SK-N-SH (cell line): ENCODE data around the gene TRDMT1. TPM values are rescaled to one million over a fixed set of nuclear protein-coding genes. Genes with fewer than 3 reads are reported as not detected.

Source experiments
- CTCF ChIA-PET: fragments of 300-600, 350-600 bp; formaldehyde crosslinking; extraction: SDS; loops from one replicate; lab custom pipeline; 2021; lab: Yijun Ruan, JAX
- POLR2A ChIA-PET: fragments of 350-600 bp; sonication (Branson Sonifier 250); formaldehyde crosslinking; extraction: SDS; loops from one replicate; lab custom pipeline; 2020; ENCODE audit warnings: antibody characterized with exemption, inconsistent platforms; lab: Yijun Ruan, JAX
- DNase-seq: peaks from one replicate; pipeline ENCODE4 v3.0.0; 2012
- H2AFZ ChIP-seq: fragments of 200-600 bp; sonication (generic); 2 replicates; pipeline ENCODE4 v1.8.1; 2016; ENCODE audit warnings: antibody characterized with exemption, mild to moderate bottlenecking, low read depth
- H3F3A ChIP-seq: fragments of 200-600 bp; sonication (generic); replicated peaks from 2 replicates; pipeline ENCODE3; 2016; ENCODE audit warnings: antibody characterized with exemption, mild to moderate bottlenecking; ENCODE audit not compliant: insufficient read depth
- H3K27ac ChIP-seq, 2 experiments: fragments of 200-500 bp in 1 of 2; fragments of 200-600 bp in 1 of 2; sonication (Bioruptor generic) in 1 of 2; sonication (generic), shearing (Covaris generic) in 1 of 2; 2 replicates each; pipeline versions ENCODE4 v1.5.1 to v1.6.1; 2014 to 2016; ENCODE audit warnings: low read depth in 2 of 2, inconsistent platforms in 1 of 2, low read length in 1 of 2, mild to moderate bottlenecking in 1 of 2, mixed read lengths in 1 of 2
- H3K27me3 ChIP-seq: fragments of 200-600 bp; sonication (generic), shearing (Covaris generic); 2 replicates; pipeline ENCODE4 v1.6.1; 2016; ENCODE audit warnings: mixed run types; ENCODE audit not compliant: insufficient read depth
- H3K36me3 ChIP-seq, 2 experiments: fragments of 200-500 bp in 1 of 2; fragments of 200-600 bp in 1 of 2; sonication (Bioruptor generic) in 1 of 2; sonication (generic) in 1 of 2; replicated peaks in 1 of 2; 2 replicates each; pipeline versions ENCODE3 to v1.5.1; 2014 to 2016; ENCODE audit warnings: low read length in 1 of 2, mild to moderate bottlenecking in 1 of 2; ENCODE audit not compliant: insufficient read depth in 2 of 2, control insufficient read depth in 1 of 2
- H3K4me1 ChIP-seq, 2 experiments: fragments of 200-500 bp in 1 of 2; fragments of 200-600 bp in 1 of 2; sonication (Bioruptor generic) in 1 of 2; sonication (generic), shearing (Covaris generic) in 1 of 2; 2 replicates each; pipeline versions ENCODE4 v1.5.1 to v1.6.1; 2014 to 2016; ENCODE audit warnings: low read depth in 1 of 2, low read length in 1 of 2, mixed run types in 1 of 2; ENCODE audit not compliant: insufficient read depth in 2 of 2, control insufficient read depth in 1 of 2
- H3K4me2 ChIP-seq: fragments of 200-600 bp; sonication (generic), shearing (Covaris generic); 2 replicates; pipeline ENCODE4 v1.6.1; 2017; ENCODE audit warnings: mixed run types
- H3K4me3 ChIP-seq, 2 experiments: fragments of 200-500 bp in 1 of 2; fragments of 200-600 bp in 1 of 2; sonication (Bioruptor generic) in 1 of 2; sonication (generic), shearing (Covaris generic) in 1 of 2; 2 replicates each; pipeline versions ENCODE4 v1.5.1 to v1.8.1; 2014 to 2016; ENCODE audit warnings: low read depth in 2 of 2, inconsistent platforms in 1 of 2, low read length in 1 of 2, mild to moderate bottlenecking in 1 of 2, mixed read lengths in 1 of 2, moderate library complexity in 1 of 2
- H3K79me2 ChIP-seq: fragments of 200-600 bp; sonication (generic); 2 replicates; pipeline ENCODE4 v1.8.1; 2017; ENCODE audit warnings: mild to moderate bottlenecking; ENCODE audit not compliant: insufficient read depth
- H3K9ac ChIP-seq: fragments of 200-600 bp; sonication (generic); 2 replicates; pipeline ENCODE4 v1.6.1; 2017; ENCODE audit warnings: mixed run types
- H3K9me2 ChIP-seq: fragments of 200-600 bp; sonication (generic); 2 replicates; pipeline ENCODE4 v1.6.1; 2017; ENCODE audit warnings: mixed run types
- H3K9me3 ChIP-seq: fragments of 200-600 bp; sonication (generic); 2 replicates; pipeline ENCODE4 v1.6.1; 2017; ENCODE audit warnings: mixed run types, mild to moderate bottlenecking, moderate library complexity
- H4K20me1 ChIP-seq: fragments of 200-600 bp; sonication (generic); 2 replicates; pipeline ENCODE4 v1.6.1; 2017; ENCODE audit warnings: mild to moderate bottlenecking, mixed run types; ENCODE audit not compliant: insufficient read depth
- CTCF ChIP-seq: fragments of 200-600 bp; sonication (generic); IDR thresholded peaks from 2 replicates; pipeline ENCODE4 v1.6.1; 2017; ENCODE audit warnings: antibody characterized with exemption, mild to moderate bottlenecking, moderate library complexity
- ELF1 ChIP-seq: IDR thresholded peaks from 2 replicates; pipeline ENCODE4 v1.4.0; 2012
- EP300 ChIP-seq, 2 experiments: IDR thresholded peaks; 2 replicates each; pipeline versions ENCODE4 v1.4.0 to v1.6.1; 2012; ENCODE audit warnings: borderline replicate concordance in 1 of 2, low read depth in 1 of 2, low read length in 1 of 2
- EZH2phosphoT487 ChIP-seq: fragments of 200-600 bp; sonication (generic); IDR thresholded peaks from 2 replicates; pipeline ENCODE4 v1.6.1; 2017; ENCODE audit warnings: low read depth, mixed run types, mild to moderate bottlenecking, antibody characterized with exemption, moderate library complexity, borderline replicate concordance
- FOSL2 ChIP-seq: IDR thresholded peaks from 2 replicates; pipeline ENCODE4 v1.4.0; 2012; ENCODE audit warnings: low read depth, mild to moderate bottlenecking, moderate library complexity, borderline replicate concordance
- FOXJ3 ChIP-seq: sonication (generic); formaldehyde crosslinking; IDR thresholded peaks from 2 replicates; pipeline ENCODE4 v1.5.1; 2020; ENCODE audit warnings: mild to moderate bottlenecking, missing genetic modification reagents
- FOXM1 ChIP-seq: IDR thresholded peaks from 2 replicates; pipeline ENCODE4 v1.4.0; 2012; ENCODE audit warnings: low read depth, mild to moderate bottlenecking
- GABPA ChIP-seq: IDR thresholded peaks from 2 replicates; pipeline ENCODE4 v1.4.0; 2012; ENCODE audit warnings: low read depth, mild to moderate bottlenecking
- MAX ChIP-seq: IDR thresholded peaks from 2 replicates; pipeline ENCODE4 v1.4.0; 2012; ENCODE audit warnings: low read depth
- NFIC ChIP-seq: IDR thresholded peaks from 2 replicates; pipeline ENCODE4 v1.4.0; 2012; ENCODE audit warnings: borderline replicate concordance
- POLR2AphosphoS5 ChIP-seq: IDR thresholded peaks from 2 replicates; pipeline ENCODE4 v1.6.1; 2012; ENCODE audit warnings: low read depth, low read length
- RAD21 ChIP-seq: IDR thresholded peaks from 2 replicates; pipeline ENCODE4 v1.6.1; 2012; ENCODE audit warnings: mild to moderate bottlenecking, low read length
- RCOR1 ChIP-seq: fragments of 150-350 bp; IDR thresholded peaks from 2 replicates; pipeline ENCODE4 v1.6.1; 2017; ENCODE audit warnings: antibody characterized with exemption, low read length
- REST ChIP-seq: IDR thresholded peaks from 2 replicates; pipeline ENCODE4 v1.6.1; 2012; ENCODE audit warnings: mild to moderate bottlenecking, low read depth, low read length, moderate library complexity
- RFX5 ChIP-seq: IDR thresholded peaks from 2 replicates; pipeline ENCODE4 v1.6.1; 2012; ENCODE audit warnings: mild to moderate bottlenecking, improper control_type of control experiment, low read length
- RXRA ChIP-seq: IDR thresholded peaks from 2 replicates; pipeline ENCODE4 v1.4.0; 2012; ENCODE audit warnings: low read depth, mild to moderate bottlenecking, borderline replicate concordance
- SIN3A ChIP-seq: IDR thresholded peaks from 2 replicates; pipeline ENCODE4 v1.6.1; 2012; ENCODE audit warnings: low read depth, mild to moderate bottlenecking, low read length, moderate library complexity, borderline replicate concordance
- TAF1 ChIP-seq: IDR thresholded peaks from 2 replicates; pipeline ENCODE4 v1.6.1; 2012; ENCODE audit warnings: low read depth, mild to moderate bottlenecking, low read length, moderate library complexity, borderline replicate concordance
- TCF12 ChIP-seq: IDR thresholded peaks from 2 replicates; pipeline ENCODE4 v1.4.0; 2012
- TEAD4 ChIP-seq: IDR thresholded peaks from 2 replicates; pipeline ENCODE4 v1.4.0; 2012; ENCODE audit warnings: mild to moderate bottlenecking, borderline replicate concordance; ENCODE audit not compliant: insufficient read depth
- USF1 ChIP-seq: IDR thresholded peaks from 2 replicates; pipeline ENCODE4 v1.4.0; 2012; ENCODE audit warnings: low read depth, borderline replicate concordance
- YY1 ChIP-seq: IDR thresholded peaks from 2 replicates; pipeline ENCODE4 v1.4.0; 2012; ENCODE audit warnings: low read depth, mild to moderate bottlenecking
- ZBTB33 ChIP-seq: IDR thresholded peaks from 2 replicates; pipeline ENCODE4 v1.4.0; 2012; ENCODE audit warnings: low read depth, borderline replicate concordance
- WGBS: methylation state at CpG from one replicate; pipeline ENCODE4 v1.1.6; 2017; ENCODE audit warnings: low lambda C conversion rate; 5-methylcytosine and 5-hydroxymethylcytosine counted together
- polyA plus RNA-seq, 3 experiments: library from polyadenylated mRNA; depleted of rRNA; stranded (reverse); fragments of >200 nt; gene quantifications; 2 replicates each; pipeline ENCODE4 v1.2.3, GENCODE V29; 2012

The TRDMT1 gene
- polyA plus RNA-seq, 1 of the 3 experiments (the other 2 are of a cell fraction) = 3.1 TPM

- under 1% methylated on average over 66 of the region's 77 CpGs for WGBS
- CTCF ChIA-PET = interaction anchor here (1.0 to 3.7 kb wide), 7 partner anchors 15 to 382 kb away, joined by 3 to 30 read pairs (median 4); partner anchors contain the start of gene TRDMT1
- no peak within 1 kb of the TSS for H2AFZ ChIP-seq
- TF ChIP-seq NFIC (peak; percentile 62), ZBTB33 (peak; percentile 48; the same call in 1 of the 2 replicates), USF1 (no peak; the same call in 1 of the 2 replicates), TAF1 (peak; percentile 53; the same call in 1 of the 2 replicates), REST (peak; percentile 61; the same call in 1 of the 2 replicates), SIN3A (peak; percentile 61; the same call in 1 of the 2 replicates), YY1 (0 out of 2 replicates have a peak, but pooled peaks have one; percentile 11), GABPA (0 out of 2 replicates have a peak, but pooled peaks have one; percentile 6), MAX (peak; percentile 59), RXRA (peak; percentile 68), FOXJ3 (CRISPR knock-in tag) (no peak), ELF1 (0 out of 2 replicates have a peak, but pooled peaks have one; percentile 5), TEAD4 (peak; percentile 49; the same call in 1 of the 2 replicates), POLR2AphosphoS5 (peak; percentile 90), RFX5 (no peak), FOSL2 (peak; percentile 99), RCOR1 (no peak), FOXM1 (peak; percentile 94), CTCF (no peak; the same call in 1 of the 2 replicates), TCF12 (peak; percentile 74), EZH2phosphoT487 (no peak), EP300 (IDR thresholded peaks at IDR 0.05; ENCODE audit: borderline replicate concordance in 1 of 2, low read depth in 1 of 2, low read length in 1 of 2) (peak in 1 of 2 experiments; percentile 85; a peak in 1 of 4 replicates), RAD21 (0 out of 2 replicates have a peak, but pooled peaks have one; percentile 2)
Measured at GRCh38 chr10:17228091-17229015, 26.9 kb upstream of the TRDMT1 start, which contains the start of gene VIM. Gene VIM, plus strand, starts transcription at chr10:17228241. Its CDS starts 1,182 bp downstream, at chr10:17229423.

More at GRCh38 chr10:17228091-17229015, 26.9 kb upstream of the TRDMT1 start, which contains the start of gene VIM:
- Histone ChIP-seq H4K20me1 (peaks cover 42% of the 10 kb centered on the region), H3F3A (peaks cover 54% of the 10 kb centered on the region), H3K9me2 (no peaks in the 10 kb centered on the region), H3K4me1 (peaks cover 0 to 8% of the 10 kb centered on the region in 2 experiments; a peak in 2 of 4 replicates), H3K9me3 (no peaks in the 10 kb centered on the region), H3K9ac (peak within 1 kb of the TSS; percentile 100), H3K27ac (peak within 1 kb of the TSS; percentile 94 to 100), H3K36me3 (peaks cover 22 to 40% of the 10 kb centered on the region in 2 experiments), H3K27me3 (no peaks in the 10 kb centered on the region), H3K79me2 (peaks cover 70% of the 10 kb centered on the region), H3K4me2 (peak within 1 kb of the TSS; percentile 88), H3K4me3 (peak within 1 kb of the TSS; percentile 85 to 98)
- peak; percentile 66 for DNase-seq
- POLR2A ChIA-PET = interaction anchor here (2.5 kb wide), 1 partner anchor 27 kb away, joined by 13 read pairs; the partner anchor contains the start of gene TRDMT1
